Bronchial epithelial cell (primary cell): ENCODE results near the gene HMGXB3. TPM values are rescaled to one million over a fixed set of nuclear protein-coding genes. Genes with fewer than 3 reads are reported as not detected.
"Not testable (repeated sequence)": the region's sequence is repeated elsewhere in the genome, so short reads cannot be mapped to it uniquely, and the experiment has no call there.

Experiments
- DNase-seq: peaks from one replicate; pipeline ENCODE4 v3.0.0-alpha.2; 2010; ENCODE audit warnings: low read depth
- FAIRE-seq: peaks from 2 replicates; lab custom pipeline; 2011; peaks lifted over from hg19 to GRCh38; lab: Jason Lieb, UNC
- H3K27me3 ChIP-seq: 2 replicates; pipeline ENCODE4 v1.5.1; 2011; ENCODE audit warnings: low read length; ENCODE audit not compliant: control insufficient read depth, insufficient read depth
- H3K36me3 ChIP-seq: 2 replicates; pipeline ENCODE4 v1.5.1; 2011; ENCODE audit warnings: low read length; ENCODE audit not compliant: control insufficient read depth, insufficient read depth
- H3K4me3 ChIP-seq: 2 replicates; pipeline ENCODE4 v1.5.1; 2011; ENCODE audit warnings: mild to moderate bottlenecking, low read depth, low read length, control low read depth
- CTCF ChIP-seq: IDR thresholded peaks from 2 replicates; pipeline ENCODE4 v1.5.1; 2011; ENCODE audit warnings: mild to moderate bottlenecking, moderate library complexity, low read length, control low read depth, inconsistent platforms; ENCODE audit not compliant: insufficient read depth, severe bottlenecking
- total RNA-seq: library from RNA; depleted of rRNA; stranded (reverse); fragments of >200 nt; gene quantifications from 2 replicates; pipeline ENCODE4 v1.2.1, GENCODE V29; 2014

HMGXB3 gene
- total RNA-seq, 1 donor from 2014 or later: 22.9 TPM

GRCh38 chr5:150044329-150044681 is 43.8 kb downstream of the HMGXB3 start:
- peaks cover 18% of the 10 kb centered on the region for H3K36me3 ChIP-seq
- peak; percentile 67 for DNase-seq
- no peak for TF ChIP-seq CTCF
- no peak overlapping the region for H3K4me3 ChIP-seq
- H3K27me3 ChIP-seq: no peaks in the 10 kb centered on the region
- no peak for FAIRE-seq

- no peak for TF ChIP-seq CTCF
- peaks cover 18% of the 10 kb centered on the region for H3K36me3 ChIP-seq
- H3K27me3 ChIP-seq: no peaks in the 10 kb centered on the region
- H3K4me3 ChIP-seq: no peak overlapping the region
- FAIRE-seq (no peak), DNase-seq (no peak)
These were observed 44.2 kb downstream of the HMGXB3 start for GRCh38 chr5:150044712-150045111.

- H3K27me3 ChIP-seq: no peaks in the 10 kb centered on the region
- peaks cover 21% of the 10 kb centered on the region for H3K36me3 ChIP-seq
- FAIRE-seq (no peak), DNase-seq (no peak)
- TF ChIP-seq CTCF: no peak
- no peak overlapping the region for H3K4me3 ChIP-seq
These were observed 45.0 kb downstream of the HMGXB3 start for GRCh38 chr5:150045549-150045948.

GRCh38 chr5:150046031-150046430 is 45.5 kb downstream of the HMGXB3 start:
- H3K27me3 ChIP-seq: no peaks in the 10 kb centered on the region
- H3K4me3 ChIP-seq: no peak overlapping the region
- DNase-seq (no peak), FAIRE-seq (no peak)
- TF ChIP-seq CTCF: no peak
- peaks cover 20% of the 10 kb centered on the region for H3K36me3 ChIP-seq

- peaks cover 33% of the 10 kb centered on the region for H3K36me3 ChIP-seq
- peak; percentile 95 for DNase-seq
- FAIRE-seq, H3K4me3 ChIP-seq, H3K27me3 ChIP-seq: not testable (repeated sequence)
These were observed 49.8 kb downstream of the HMGXB3 start for GRCh38 chr5:150050172-150050811.

GRCh38 chr5:150051657-150052195 is 51.2 kb downstream of the HMGXB3 start:
- DNase-seq: no peak
- no peak overlapping the region for H3K4me3 ChIP-seq
- H3K27me3 ChIP-seq: no peaks in the 10 kb centered on the region
- no peak for TF ChIP-seq CTCF
- peaks cover 30% of the 10 kb centered on the region for H3K36me3 ChIP-seq
- FAIRE-seq: no peak
